Measurements from ENCODE around the gene RGS9. TPM values are rescaled to one million over a fixed set of nuclear protein-coding genes. Genes with fewer than 3 reads are reported as not detected.
"Not testable (repeated sequence)": the region's sequence is repeated elsewhere in the genome, so short reads cannot be mapped to it uniquely, and the experiment has no call there.

The RGS9 gene
- total and polyA plus RNA-seq, 5 experiments from 2014 or later: 0.25 to 6.3 (median 0.49) TPM; not detected in 2

DNA sequence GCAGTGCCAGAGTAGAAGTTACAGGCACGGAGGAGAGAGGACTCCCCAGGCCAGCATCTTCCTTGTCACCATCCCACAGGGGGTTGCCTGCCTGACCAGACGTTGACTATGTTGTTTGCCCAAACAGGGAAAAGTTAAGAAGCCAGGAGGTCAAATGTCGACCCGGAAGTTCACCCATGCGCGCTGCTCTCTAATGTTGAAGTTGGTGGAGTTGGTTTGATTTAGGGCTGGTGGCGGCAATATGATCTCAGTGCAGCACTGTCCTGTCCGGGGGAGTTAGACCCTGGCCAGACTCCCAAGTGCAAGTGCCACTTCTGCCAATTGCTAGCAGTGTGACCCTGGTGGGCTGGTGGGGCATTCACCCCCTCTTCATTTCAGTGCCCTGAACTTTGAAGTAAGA is 30.4 kb downstream of the RGS9 start:
- DNase-seq: no peak
- no peak for ATAC-seq
- no peak overlapping the region for H3K27ac Mint-ChIP-seq
- H3K4me3 Mint-ChIP-seq: no peak overlapping the region
- POLR2A ChIA-PET: no interaction called here
- H3K36me3 Mint-ChIP-seq: no peaks in the 10 kb centered on the region
- H3K4me1 Mint-ChIP-seq: peaks cover 3 to 24% (median 11%) of the 10 kb centered on the region in 4 donors
- no peaks in the 10 kb centered on the region for H3K27me3 Mint-ChIP-seq
- H3K9me3 Mint-ChIP-seq: no peaks in the 10 kb centered on the region

DNA sequence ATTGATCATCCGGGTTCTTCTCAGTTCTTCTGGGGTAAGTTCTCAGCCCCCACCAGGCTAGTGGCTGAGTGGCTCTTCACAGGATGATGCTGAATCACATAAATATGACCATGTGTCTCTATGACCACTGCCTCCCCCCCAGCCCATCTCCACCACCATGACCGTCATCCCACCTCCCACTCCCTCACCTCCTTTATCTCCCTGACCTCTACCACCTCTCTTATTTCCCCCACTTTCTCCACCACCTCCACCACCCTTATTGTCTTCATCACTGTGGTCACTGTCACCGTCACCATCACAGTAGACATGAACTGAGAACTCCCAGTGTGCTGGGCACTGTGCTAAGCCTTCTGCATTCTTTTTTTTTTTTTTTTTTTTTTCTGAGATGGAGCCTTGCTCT is 32.5 kb downstream of the RGS9 start:
- POLR2A ChIA-PET: no interaction called here
- peaks cover 7 to 13% (median 10%) of the 10 kb centered on the region in 4 donors for H3K4me1 Mint-ChIP-seq
- DNase-seq: no peak
- no peaks in the 10 kb centered on the region for H3K9me3 Mint-ChIP-seq
- ATAC-seq: no peak
- no peak overlapping the region for H3K4me3 Mint-ChIP-seq
- no peaks in the 10 kb centered on the region for H3K27me3 Mint-ChIP-seq
- H3K36me3 Mint-ChIP-seq: no peaks in the 10 kb centered on the region
- no peak overlapping the region for H3K27ac Mint-ChIP-seq

DNA sequence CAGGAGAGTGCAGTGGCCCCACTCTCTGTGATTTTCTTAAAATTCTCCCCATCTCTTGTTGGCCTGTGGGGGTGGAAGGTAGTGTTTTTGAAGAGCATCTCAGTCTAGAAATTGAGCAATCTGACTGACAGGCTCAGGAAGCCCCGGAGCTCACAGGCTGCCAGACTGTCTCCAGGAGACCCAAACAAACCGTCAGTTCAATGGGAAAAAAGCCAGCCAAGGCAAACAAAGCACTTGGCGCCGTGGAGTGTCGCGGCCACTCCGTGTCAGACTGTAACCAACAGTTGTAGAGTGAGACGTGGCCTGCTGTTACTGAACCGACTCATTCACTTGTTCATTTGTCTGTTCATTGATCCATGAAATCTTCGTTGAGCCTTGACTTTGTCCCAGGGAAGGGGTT is 33.7 kb downstream of the RGS9 start:
- POLR2A ChIA-PET: no interaction called here
- Mint-ChIP-seq H3K4me1 (peaks cover 7 to 16% (median 10%) of the 10 kb centered on the region in 4 donors), H3K27ac (peak overlapping the region in 1 of 10 donors; percentile 1), H3K27me3 (no peaks in the 10 kb centered on the region), H3K9me3 (no peaks in the 10 kb centered on the region), H3K36me3 (no peaks in the 10 kb centered on the region), H3K4me3 (no peak overlapping the region)
- DNase-seq (no peak), ATAC-seq (no peak)

GRCh38 chr17:65171752-65172151 is 34.6 kb downstream of the RGS9 start:
- DNase-seq (no peak), ATAC-seq (no peak)
- Mint-ChIP-seq H3K4me3 (no peak overlapping the region), H3K4me1 (peaks cover 7 to 18% (median 11%) of the 10 kb centered on the region in 4 donors), H3K36me3 (no peaks in the 10 kb centered on the region), H3K27me3 (no peaks in the 10 kb centered on the region), H3K27ac (peak overlapping the region in 4 of 10 donors; percentile 14 to 71 (median 38)), H3K9me3 (no peaks in the 10 kb centered on the region)
- POLR2A ChIA-PET: interaction anchor here (1.0 kb wide), 1 partner anchor 10 kb away, joined by 3 read pairs; no protein-coding TSS in a partner anchor

DNA sequence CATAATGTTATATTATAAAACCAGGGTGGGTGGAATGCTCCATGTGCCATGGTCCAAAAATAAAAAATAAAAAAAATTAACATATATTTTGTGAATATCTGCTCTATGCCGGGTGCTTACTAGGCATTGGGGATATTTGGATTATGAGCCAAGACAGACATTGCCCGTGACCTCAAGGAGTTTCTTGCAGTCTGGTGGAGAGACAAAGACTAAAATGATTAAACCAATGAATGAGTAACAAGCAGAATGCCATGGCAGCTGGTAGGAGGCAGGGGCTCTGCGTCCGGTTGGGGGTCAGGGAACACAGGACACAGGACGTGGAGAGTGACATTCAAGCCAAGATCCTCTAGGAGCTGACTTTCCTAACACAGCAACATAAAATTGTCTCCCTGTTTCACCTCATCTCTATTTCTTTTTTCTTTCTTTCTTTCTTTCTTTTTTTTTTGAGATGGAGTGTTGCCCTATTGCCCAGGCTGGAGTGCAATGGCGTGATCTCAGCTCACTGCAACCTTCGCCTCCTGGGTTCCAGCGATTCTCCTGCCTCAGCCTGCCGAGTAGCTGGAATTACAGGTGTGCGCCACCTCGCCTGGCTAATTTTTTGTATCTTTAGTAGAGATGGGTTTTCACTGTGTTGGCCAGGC is 35.4 kb downstream of the RGS9 start:
- Mint-ChIP-seq H3K36me3 (no peaks in the 10 kb centered on the region), H3K4me1 (peaks cover 7 to 21% (median 13%) of the 10 kb centered on the region in 4 donors), H3K9me3 (peaks cover 0 to 8% (median 0%) of the 10 kb centered on the region in 9 donors), H3K27me3 (no peaks in the 10 kb centered on the region), H3K27ac (peak overlapping the region in 5 of 10 donors; percentile 8 to 79 (median 45)), H3K4me3 (peak overlapping the region in 1 of 10 donors; percentile 44)
- DNase-seq (no peak), ATAC-seq (no peak)
- POLR2A ChIA-PET: interaction anchor here (0.7 to 1.2 kb wide), 3 partner anchors 9 to 50 kb away, joined by 3 to 4 read pairs (median 3); no protein-coding TSS in a partner anchor

GRCh38 chr17:65173284-65173793 is 36.2 kb downstream of the RGS9 start:
- peak overlapping the region in 5 of 10 donors; percentile 34 to 44 (median 39) for H3K4me3 Mint-ChIP-seq
- H3K4me1 Mint-ChIP-seq: peaks cover 7 to 26% (median 13%) of the 10 kb centered on the region in 4 donors

GRCh38 chr17:65173976-65174683 is 37.0 kb downstream of the RGS9 start:
- Mint-ChIP-seq H3K27ac (peak overlapping the region in 2 of 10 donors; percentile 69 to 77), H3K27me3 (no peaks in the 10 kb centered on the region), H3K4me1 (peaks cover 10 to 33% (median 17%) of the 10 kb centered on the region in 4 donors), H3K9me3 (peaks cover 0 to 10% (median 0%) of the 10 kb centered on the region in 9 donors), H3K36me3 (no peaks in the 10 kb centered on the region), H3K4me3 (peak overlapping the region in 1 of 10 donors; percentile 39)
- ATAC-seq (no peak), DNase-seq (no peak)
- POLR2A ChIA-PET: interaction anchor here (0.7 to 1.2 kb wide), 2 partner anchors 20 to 51 kb away, joined by 3 to 4 read pairs; no protein-coding TSS in a partner anchor

More at GRCh38 chr17:65173284-65173793, 36.2 kb downstream of the RGS9 start:
- DNase-seq (peak in 9 of 10 donors; percentile 11 to 82 (median 62)), ATAC-seq (peak; percentile 96 to 98)
- POLR2A ChIA-PET: interaction anchor here (0.7 to 1.2 kb wide), 3 partner anchors 9 to 50 kb away, joined by 3 to 4 read pairs (median 3); no protein-coding TSS in a partner anchor
- peak overlapping the region in 4 of 10 donors; percentile 9 to 77 (median 52) for H3K27ac Mint-ChIP-seq
- H3K36me3 Mint-ChIP-seq: no peaks in the 10 kb centered on the region
- no peaks in the 10 kb centered on the region for H3K27me3 Mint-ChIP-seq
- peaks cover 0 to 10% (median 0%) of the 10 kb centered on the region in 9 donors for H3K9me3 Mint-ChIP-seq

- ATAC-seq: no peak
- peaks cover 0 to 10% (median 0%) of the 10 kb centered on the region in 9 donors for H3K9me3 Mint-ChIP-seq
These were observed 37.8 kb downstream of the RGS9 start for GRCh38 chr17:65174974-65175373.

GRCh38 chr17:65175952-65176351 is 38.8 kb downstream of the RGS9 start:
- H3K27ac Mint-ChIP-seq: peak overlapping the region in 1 of 10 donors; percentile 8
- no peak for DNase-seq
- H3K36me3 Mint-ChIP-seq: no peaks in the 10 kb centered on the region
- no peaks in the 10 kb centered on the region for H3K27me3 Mint-ChIP-seq
- H3K9me3 Mint-ChIP-seq: peaks cover 0 to 10% (median 0%) of the 10 kb centered on the region in 9 donors
- peaks cover 18 to 52% (median 31%) of the 10 kb centered on the region in 4 donors for H3K4me1 Mint-ChIP-seq
- POLR2A ChIA-PET: no interaction called here
- H3K4me3 Mint-ChIP-seq: no peak overlapping the region
- ATAC-seq: no peak

More at GRCh38 chr17:65174974-65175373, 37.8 kb downstream of the RGS9 start:
- no peak overlapping the region for H3K4me3 Mint-ChIP-seq
- no peak overlapping the region for H3K27ac Mint-ChIP-seq
- POLR2A ChIA-PET: no interaction called here
- DNase-seq: no peak
- H3K4me1 Mint-ChIP-seq: peaks cover 15 to 42% (median 25%) of the 10 kb centered on the region in 4 donors
- H3K36me3 Mint-ChIP-seq: no peaks in the 10 kb centered on the region
- H3K27me3 Mint-ChIP-seq: no peaks in the 10 kb centered on the region

DNA sequence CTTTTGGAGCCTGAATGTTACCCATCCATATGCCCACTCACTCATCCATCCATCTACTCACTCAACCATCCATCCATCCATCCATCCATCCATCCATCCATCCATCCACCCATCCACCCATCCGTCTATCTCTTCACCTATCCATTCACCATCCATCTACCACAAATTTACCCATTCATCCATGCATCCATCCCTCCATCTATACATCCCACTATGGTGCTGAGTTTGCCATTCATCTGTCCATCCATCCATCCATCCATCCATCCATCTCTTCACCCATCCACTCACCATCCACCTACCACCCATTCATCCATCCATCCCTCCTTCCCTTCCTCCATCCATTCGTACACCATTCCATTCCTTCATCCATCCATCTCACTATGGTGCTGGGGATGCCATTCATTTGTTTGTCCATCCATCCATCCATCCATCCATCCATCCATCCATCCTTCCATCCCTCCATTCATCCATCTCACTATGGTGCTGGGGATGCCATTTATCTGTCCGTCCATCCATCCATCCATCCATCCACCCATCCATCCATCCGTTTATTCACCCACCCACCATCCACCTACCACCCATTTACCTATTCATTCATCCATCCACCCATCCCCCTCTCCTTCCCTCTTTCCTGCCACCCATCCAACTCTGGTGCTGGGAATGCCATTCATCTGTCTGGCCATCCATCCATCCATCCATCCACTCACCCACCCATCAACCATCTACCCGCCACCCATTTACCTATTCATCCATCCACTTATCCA is 39.7 kb downstream of the RGS9 start:
- H3K4me1 Mint-ChIP-seq: peaks cover 16 to 54% (median 29%) of the 10 kb centered on the region in 4 donors
- DNase-seq: no peak
- ATAC-seq: no peak
- no peaks in the 10 kb centered on the region for H3K27me3 Mint-ChIP-seq
- no peaks in the 10 kb centered on the region for H3K36me3 Mint-ChIP-seq
- H3K27ac Mint-ChIP-seq: peak overlapping the region in 2 of 10 donors; percentile 15 to 58
- POLR2A ChIA-PET: no interaction called here
- H3K4me3 Mint-ChIP-seq: no peak overlapping the region
- peaks cover 0 to 10% (median 0%) of the 10 kb centered on the region in 9 donors for H3K9me3 Mint-ChIP-seq

- peaks cover 21 to 58% (median 33%) of the 10 kb centered on the region in 4 donors for H3K4me1 Mint-ChIP-seq
- no peaks in the 10 kb centered on the region for H3K36me3 Mint-ChIP-seq
- no peak overlapping the region for H3K4me3 Mint-ChIP-seq
- H3K9me3 Mint-ChIP-seq: peaks cover 0 to 10% (median 0%) of the 10 kb centered on the region in 9 donors
- H3K27me3 Mint-ChIP-seq: no peaks in the 10 kb centered on the region
- peak overlapping the region in 3 of 10 donors; percentile 15 to 84 (median 58) for H3K27ac Mint-ChIP-seq
- POLR2A ChIA-PET: no interaction called here
- ATAC-seq (no peak), DNase-seq (no peak)
These were observed 40.7 kb downstream of the RGS9 start for GRCh38 chr17:65177901-65178300.

DNA sequence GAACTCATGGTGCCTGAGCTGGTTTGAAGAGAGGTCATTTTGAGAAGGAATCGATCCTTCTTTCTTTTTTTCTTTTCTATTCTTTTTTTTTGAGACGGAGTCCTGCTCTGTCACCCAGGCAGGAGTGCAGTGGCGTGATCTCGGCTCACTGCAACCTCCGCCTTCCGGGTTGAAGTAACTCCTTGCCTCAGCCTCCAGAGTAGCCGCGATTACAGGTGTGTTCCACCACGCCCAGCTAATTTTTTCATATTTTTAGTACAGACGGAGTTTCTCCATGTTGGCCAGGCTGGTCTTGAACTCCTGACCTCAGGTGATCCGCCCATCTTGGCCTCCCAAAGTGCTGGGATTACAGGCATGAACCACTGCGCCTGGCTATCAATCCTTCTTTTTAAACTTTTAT is 43.1 kb downstream of the RGS9 start:
- ATAC-seq, DNase-seq, H3K36me3 Mint-ChIP-seq, H3K9me3 Mint-ChIP-seq, POLR2A ChIA-PET: not testable (repeated sequence)
- Mint-ChIP-seq H3K4me3 (peak overlapping the region in 9 of 10 donors; percentile 43 to 80 (median 62)), H3K4me1 (peaks cover 14 to 62% (median 41%) of the 10 kb centered on the region in 4 donors), H3K27ac (peak overlapping the region; percentile 57 to 92 (median 82)), H3K27me3 (peaks cover 0 to 18% (median 2%) of the 10 kb centered on the region in 5 donors)
